GM21526 (cell line): ENCODE data around the gene SMAD1.

ENCODE experiments used
- ATAC-seq: cut with Tn5 transposase; IDR thresholded peaks from one replicate; pipeline ENCODE4 v1.9.1; 2021; ENCODE audit warnings: moderate library complexity; ENCODE audit not compliant: unreplicated experiment, low FRiP score

The SMAD1 gene

GRCh38 chr4:145488310-145488709 is 6.7 kb downstream of the SMAD1 start:
- ATAC-seq, result no peak

GRCh38 chr4:145489556-145489955 is 7.9 kb downstream of the SMAD1 start:
- no peak for ATAC-seq

GRCh38 chr4:145490361-145490760 is 8.7 kb downstream of the SMAD1 start:
- ATAC-seq, result no peak

DNA sequence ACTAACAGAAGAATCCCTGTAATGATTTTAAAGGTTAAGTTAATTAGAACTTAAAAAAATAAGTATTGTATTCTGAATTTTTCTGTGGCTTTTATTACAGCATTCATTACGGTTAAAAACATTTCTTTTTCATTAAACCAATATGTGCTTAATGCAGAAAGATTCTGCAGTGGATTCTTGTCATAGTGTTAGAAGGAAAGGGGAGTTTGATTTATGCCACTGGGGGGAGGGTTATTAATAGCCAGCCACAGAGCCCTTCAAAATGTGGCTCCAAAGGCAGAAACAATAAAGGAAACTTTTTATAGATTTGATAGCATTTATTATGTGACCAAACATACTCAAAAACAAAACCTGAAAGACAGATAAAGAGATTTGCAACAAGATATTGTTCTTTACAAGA is 9.1 kb downstream of the SMAD1 start:
- ATAC-seq, result no peak

DNA sequence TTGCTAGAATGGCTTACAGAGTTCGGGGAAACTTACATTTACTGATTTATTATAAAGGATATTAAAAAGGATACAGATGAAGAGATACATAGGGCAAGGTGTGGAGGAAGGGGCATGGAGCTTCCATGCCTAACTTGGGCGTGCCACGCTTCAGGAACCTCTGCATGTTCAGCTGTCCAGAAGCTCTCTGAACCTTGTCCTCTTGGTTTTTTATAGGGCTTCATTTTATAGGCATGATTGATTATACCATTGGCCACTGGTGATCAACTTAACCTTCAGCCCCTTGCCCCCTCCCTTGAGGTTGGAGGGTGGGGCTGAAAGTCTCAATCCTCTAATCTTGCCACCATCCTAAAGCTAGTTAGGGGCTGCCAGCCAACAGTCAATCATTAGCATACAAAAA is 10.7 kb downstream of the SMAD1 start:
- no peak for ATAC-seq

GRCh38 chr4:145493166-145493565 is 11.5 kb downstream of the SMAD1 start:
- ATAC-seq, result no peak

DNA sequence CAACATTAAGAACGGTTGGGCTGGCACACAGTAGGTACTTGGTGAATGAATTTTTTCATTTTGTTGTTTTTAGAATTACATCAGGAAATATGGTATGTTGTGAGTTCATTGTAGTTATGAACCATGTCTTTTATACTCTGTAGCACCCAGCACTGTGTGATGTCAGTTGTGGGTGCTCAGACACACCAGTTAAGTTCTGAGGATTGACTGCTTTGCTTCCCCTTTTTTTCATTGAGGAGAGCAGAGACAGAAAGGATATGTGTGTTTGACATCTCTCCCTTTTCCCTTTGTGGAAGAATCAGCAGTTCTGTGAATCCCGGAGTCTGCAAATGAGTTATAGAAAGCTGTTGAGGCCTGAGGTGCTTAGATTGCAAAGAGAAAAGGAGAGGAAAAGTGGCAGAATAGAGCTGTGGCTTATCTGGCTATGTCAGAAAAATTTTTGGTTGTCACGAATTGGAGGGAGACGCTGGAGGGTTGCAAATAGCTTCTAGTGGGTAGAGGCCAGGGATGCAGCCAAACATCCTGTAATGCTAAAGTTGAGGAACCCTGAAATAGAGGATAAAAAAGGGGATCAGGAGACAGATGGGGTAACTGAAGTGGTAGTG is 13.1 kb downstream of the SMAD1 start:
- ATAC-seq, result no peak

DNA sequence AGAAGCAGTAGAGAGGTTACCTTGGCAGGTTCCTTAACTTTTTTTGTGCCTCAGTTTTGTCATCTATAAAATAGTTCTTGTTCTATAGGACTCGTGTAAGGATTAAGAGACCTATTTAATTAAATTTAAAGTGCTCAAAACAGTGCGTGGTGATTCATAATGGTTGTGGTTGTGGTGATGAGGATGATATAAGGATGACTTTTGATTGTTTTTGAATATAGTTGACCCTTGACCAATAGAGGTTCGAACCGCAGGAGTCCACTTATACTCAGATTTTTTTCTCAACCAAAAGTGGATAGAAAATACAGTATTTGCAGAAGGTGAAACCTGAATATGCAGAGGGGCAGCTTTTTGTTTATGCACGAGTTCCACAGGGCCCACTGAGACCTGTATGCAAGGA is 14.6 kb downstream of the SMAD1 start:
- no peak for ATAC-seq

- no peak for ATAC-seq
These were observed 15.8 kb downstream of the SMAD1 start for GRCh38 chr4:145497199-145498149.

- ATAC-seq, result peak; percentile 81
These were observed 16.8 kb downstream of the SMAD1 start for GRCh38 chr4:145498430-145498829.

DNA sequence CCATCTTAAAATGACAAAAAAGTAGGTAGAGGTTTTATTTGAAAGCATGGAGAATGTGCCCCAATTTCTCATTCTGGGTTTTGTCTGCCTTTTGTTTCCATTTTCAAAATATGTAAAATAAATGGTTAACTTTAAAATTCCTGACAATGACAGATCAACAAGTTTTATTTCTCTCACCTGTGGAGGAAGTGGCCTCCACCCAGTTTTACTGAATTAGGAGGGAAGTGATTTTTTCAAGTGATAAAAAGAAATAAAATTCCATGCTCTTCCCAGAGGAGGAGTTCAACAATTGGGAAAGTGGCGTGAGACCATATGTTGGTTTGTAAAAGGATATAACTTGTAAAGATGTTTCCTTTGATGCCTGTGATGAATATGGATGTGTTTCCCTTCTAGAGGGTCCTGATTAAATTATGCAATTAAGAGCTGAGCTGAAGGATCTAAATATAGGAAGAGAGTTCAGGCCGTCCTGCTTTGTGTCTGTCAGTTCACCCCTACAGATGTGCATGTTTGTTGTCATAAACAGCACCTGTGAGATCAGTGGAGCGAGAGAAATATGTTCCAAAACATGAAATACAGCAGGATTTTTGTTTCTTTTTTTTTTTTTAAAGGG is 19.5 kb downstream of the SMAD1 start:
- no peak for ATAC-seq

DNA sequence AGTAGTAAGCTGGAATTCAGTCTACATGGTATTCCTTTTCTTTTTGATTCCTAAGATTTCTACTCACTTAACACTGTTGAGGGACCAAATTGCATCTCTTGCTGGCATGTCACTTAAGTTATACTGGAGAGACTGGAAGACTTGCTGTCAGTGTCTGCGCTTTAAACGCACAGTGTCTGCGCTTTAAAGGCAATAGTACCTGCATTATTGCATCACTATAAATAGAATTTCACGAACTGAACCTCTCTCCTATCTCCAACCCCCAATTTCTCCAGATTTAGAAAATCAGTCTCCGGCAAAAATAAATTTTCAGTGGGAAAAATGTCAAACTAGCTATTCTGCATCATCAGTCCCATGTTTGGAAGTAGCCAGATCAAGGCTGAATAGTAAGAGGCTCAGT is 21.2 kb downstream of the SMAD1 start:
- no peak for ATAC-seq

- ATAC-seq, result no peak
These were observed 21.9 kb downstream of the SMAD1 start for GRCh38 chr4:145503486-145504072.

- no peak for ATAC-seq
These were observed 24.3 kb downstream of the SMAD1 start for GRCh38 chr4:145505995-145506394.

DNA sequence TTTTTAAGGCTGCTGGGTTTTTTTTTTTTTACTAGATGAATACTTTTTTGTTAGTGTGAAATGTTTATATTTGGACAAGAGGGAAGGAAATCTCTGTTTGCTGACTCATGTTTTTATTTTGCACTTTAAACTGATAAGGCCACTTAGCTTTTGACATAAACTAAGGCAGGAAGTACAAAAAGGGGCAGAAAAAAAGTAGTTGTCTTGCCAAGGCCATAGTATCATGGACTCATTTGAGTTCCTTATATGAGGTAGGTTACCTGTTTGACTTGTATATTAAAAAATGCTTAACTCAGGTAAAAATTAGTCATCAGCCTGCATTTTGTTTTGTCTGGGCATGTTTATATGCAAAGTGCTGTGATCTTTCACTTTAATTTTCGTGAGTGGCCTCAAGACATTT is 26.0 kb downstream of the SMAD1 start:
- ATAC-seq, result no peak

GRCh38 chr4:145511913-145512522 is 30.4 kb downstream of the SMAD1 start:
- ATAC-seq, result no peak

DNA sequence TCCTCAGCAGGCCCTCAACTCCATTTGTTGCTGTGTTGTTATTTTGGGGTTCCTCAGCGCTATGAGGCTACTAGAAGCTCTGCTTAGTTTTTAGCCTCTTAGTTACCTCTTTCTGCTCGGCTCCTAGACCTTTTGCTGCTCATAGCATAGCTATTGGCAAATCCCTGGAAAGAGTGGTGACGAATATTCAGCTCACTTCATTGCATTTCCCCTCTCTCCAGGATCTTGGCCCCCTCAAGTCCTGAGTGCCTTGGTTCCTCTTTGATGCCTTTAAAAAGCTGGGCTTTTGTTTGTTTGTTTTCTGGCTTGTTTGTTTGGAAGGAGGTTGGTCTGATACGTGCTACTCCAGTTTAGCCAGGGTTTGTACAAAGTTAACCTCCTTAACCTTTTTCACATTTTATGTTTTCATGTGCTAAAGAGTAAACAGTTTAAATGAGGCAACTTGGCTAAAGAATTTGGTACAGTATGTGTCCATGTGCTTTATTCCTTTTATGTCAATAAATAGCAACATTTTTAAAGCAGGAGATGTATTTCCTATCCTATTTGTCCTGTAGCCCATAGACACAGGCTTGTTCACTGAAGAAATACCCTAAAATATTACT is 31.5 kb downstream of the SMAD1 start:
- no peak for ATAC-seq

- ATAC-seq, result peak; percentile 49
These were observed 38.5 kb downstream of the SMAD1 start for GRCh38 chr4:145520172-145520571.

GRCh38 chr4:145521282-145521681 is 39.6 kb downstream of the SMAD1 start:
- ATAC-seq, result no peak

DNA sequence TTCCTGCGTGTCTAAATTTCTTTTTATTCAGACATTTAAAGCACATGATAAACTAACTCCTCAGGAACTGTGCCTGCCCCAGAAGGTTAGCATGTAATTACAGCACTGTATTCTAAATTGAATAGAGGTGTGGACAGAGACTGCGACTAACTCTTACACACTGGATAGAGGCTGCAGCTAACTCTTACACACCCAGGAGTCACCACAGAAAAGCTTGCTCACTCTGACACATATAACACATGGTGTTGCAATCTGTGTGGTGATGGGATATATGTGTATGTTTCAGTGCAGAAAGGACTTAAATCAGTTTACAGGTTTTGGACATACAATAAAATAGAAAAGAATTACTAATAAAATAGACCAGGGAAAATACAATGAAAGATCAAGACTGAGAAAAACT is 41.5 kb downstream of the SMAD1 start:
- no peak for ATAC-seq
